ENCODE measurements around the gene CCDC170.

DNA sequence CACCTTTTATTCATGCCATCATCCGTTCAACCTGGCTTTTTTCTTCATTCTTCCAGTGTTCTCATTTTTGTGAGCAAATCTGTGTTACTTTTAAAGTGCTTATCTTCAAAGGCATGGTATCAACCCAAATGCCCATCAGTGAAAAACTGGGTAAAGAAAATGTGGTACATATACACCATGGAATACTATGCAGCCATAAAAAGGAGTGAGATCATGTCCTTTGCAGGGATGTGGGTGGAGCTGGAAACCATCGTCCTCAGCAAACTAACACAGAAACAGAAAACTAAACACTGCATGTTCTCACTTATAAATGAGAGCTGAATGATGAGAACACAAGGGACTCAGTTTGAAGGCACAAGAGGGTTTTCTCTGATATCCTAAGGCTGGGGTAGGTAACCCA lies 130.3 kb downstream of the CCDC170 start:
- TF ChIP-seq, protein P1, sequence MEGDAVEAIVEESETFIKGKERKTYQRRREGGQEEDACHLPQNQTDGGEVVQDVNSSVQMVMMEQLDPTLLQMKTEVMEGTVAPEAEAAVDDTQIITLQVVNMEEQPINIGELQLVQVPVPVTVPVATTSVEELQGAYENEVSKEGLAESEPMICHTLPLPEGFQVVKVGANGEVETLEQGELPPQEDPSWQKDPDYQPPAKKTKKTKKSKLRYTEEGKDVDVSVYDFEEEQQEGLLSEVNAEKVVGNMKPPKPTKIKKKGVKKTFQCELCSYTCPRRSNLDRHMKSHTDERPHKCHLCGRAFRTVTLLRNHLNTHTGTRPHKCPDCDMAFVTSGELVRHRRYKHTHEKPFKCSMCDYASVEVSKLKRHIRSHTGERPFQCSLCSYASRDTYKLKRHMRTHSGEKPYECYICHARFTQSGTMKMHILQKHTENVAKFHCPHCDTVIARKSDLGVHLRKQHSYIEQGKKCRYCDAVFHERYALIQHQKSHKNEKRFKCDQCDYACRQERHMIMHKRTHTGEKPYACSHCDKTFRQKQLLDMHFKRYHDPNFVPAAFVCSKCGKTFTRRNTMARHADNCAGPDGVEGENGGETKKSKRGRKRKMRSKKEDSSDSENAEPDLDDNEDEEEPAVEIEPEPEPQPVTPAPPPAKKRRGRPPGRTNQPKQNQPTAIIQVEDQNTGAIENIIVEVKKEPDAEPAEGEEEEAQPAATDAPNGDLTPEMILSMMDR (IDR thresholded peaks at IDR 0.05): no peak
- TF ChIP-seq POLR2A (IDR thresholded peaks at IDR 0.05): no peak
